Measurements from ENCODE around the gene MCM5.

The MCM5 gene

DNA sequence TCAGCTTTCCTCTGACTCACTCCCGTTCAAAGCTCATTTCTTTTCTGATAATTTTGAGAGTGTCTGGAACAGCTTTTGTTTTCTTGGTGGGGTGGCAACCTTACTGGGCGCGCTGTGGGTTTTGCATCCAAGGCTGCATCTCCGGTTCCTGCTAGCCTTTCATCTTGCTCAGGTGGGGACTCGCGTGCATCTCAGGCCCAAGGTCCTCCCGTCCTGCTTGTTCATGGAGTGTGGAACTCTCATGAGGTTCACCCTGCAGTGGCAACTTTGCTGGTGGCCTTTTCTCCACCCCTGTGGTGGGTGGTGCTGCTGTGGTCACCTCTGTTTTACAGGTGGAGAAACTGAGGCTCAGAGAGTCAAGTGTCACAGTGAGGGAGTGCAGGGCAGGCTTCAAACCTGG lies 25.6 kb downstream of the MCM5 start:
- Histone ChIP-seq H3K27me3 (ENCODE audit: control insufficient read depth, insufficient read depth, low read length) (no peaks in the 10 kb centered on the region), H3K4me2 (ENCODE audit: low read length) (no peak overlapping the region), H3K9ac (no peak overlapping the region), H2AFZ (no peak overlapping the region), H3K4me3 (ENCODE audit: low read depth, low read length) (no peak overlapping the region), H3K36me3 (ENCODE audit: control insufficient read depth, insufficient read depth, low read length) (no peaks in the 10 kb centered on the region), H3K27ac (no peak overlapping the region), H3K4me1 (no peaks in the 10 kb centered on the region), H3K79me2 (no peaks in the 10 kb centered on the region), H3K9me3 (ENCODE audit: control insufficient read depth, low read length) (no peaks in the 10 kb centered on the region)
- TF ChIP-seq, protein P1, sequence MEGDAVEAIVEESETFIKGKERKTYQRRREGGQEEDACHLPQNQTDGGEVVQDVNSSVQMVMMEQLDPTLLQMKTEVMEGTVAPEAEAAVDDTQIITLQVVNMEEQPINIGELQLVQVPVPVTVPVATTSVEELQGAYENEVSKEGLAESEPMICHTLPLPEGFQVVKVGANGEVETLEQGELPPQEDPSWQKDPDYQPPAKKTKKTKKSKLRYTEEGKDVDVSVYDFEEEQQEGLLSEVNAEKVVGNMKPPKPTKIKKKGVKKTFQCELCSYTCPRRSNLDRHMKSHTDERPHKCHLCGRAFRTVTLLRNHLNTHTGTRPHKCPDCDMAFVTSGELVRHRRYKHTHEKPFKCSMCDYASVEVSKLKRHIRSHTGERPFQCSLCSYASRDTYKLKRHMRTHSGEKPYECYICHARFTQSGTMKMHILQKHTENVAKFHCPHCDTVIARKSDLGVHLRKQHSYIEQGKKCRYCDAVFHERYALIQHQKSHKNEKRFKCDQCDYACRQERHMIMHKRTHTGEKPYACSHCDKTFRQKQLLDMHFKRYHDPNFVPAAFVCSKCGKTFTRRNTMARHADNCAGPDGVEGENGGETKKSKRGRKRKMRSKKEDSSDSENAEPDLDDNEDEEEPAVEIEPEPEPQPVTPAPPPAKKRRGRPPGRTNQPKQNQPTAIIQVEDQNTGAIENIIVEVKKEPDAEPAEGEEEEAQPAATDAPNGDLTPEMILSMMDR (IDR thresholded peaks at IDR 0.05) = no peak

DNA sequence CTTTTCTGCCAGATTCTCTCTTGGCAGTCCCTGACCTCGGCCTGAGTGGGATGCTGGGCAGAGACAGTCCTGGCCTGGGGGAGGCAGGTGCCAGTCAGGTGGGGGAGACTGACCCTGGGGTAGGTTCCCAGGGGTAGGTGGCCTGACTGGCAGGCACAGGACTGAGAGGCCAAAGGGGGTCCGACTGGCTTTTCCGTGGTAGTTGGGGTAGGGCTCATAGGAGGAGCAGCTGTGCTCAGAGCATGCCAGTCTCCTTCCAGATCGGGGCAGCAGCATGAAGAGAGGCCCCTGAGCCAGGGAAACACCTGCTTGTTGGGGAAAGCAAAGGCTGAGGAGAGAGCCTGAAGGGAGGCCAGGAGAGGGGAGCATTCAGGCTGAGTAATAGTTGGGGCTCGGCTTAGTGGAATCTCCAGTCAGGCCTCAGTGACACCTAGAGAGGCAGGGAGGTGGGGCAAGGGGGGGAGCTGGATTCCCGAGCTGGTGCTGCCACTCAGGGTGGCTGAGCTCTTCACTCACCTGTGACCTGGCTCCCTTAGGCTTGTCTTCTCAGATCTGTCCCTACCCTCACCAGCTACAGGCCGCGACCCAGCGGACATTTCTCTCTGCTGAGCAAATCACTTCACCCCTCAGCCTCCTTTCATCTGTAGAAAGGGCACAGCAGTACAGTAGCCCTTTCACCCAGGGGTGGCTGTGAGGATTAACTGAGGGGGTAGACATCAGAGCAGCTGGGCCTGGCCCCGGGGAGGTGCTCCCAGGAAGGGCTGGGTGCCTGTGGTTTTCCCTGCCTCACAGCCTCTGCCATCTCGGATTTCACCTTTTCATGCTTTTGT lies 26.2 kb downstream of the MCM5 start:
- no peaks in the 10 kb centered on the region for H3K36me3 ChIP-seq (ENCODE audit: control insufficient read depth, insufficient read depth, low read length)
- H3K4me1 ChIP-seq = no peaks in the 10 kb centered on the region
- H2AFZ ChIP-seq = peak overlapping the region; percentile 78
- no peaks in the 10 kb centered on the region for H3K9me3 ChIP-seq (ENCODE audit: control insufficient read depth, low read length)
- H3K79me2 ChIP-seq = no peaks in the 10 kb centered on the region
- no peak overlapping the region for H3K9ac ChIP-seq
- H3K4me3 ChIP-seq (ENCODE audit: low read depth, low read length) = no peak overlapping the region
- H3K27ac ChIP-seq = peak overlapping the region; percentile 71
- H3K4me2 ChIP-seq (ENCODE audit: low read length) = no peak overlapping the region
- H3K27me3 ChIP-seq (ENCODE audit: control insufficient read depth, insufficient read depth, low read length) = no peaks in the 10 kb centered on the region
- TF ChIP-seq, protein P1 (IDR thresholded peaks at IDR 0.05) = no peak

DNA sequence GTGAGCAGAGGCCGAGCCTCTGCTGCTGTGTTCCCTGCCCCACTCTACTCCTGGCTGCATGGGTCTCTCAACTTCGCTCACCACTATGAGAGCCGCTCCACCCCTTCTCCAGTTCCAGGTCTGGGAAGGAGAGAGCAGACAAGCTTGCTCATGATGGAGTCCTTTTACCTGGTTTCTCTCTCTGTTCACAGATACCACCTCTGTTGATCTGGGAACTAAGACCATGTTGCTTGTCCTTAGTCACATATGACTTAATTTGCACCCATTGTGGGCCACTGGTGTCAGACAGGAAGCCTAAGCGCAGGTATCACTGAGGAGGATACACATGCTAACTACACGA lies 26.8 kb downstream of the MCM5 start:
- H3K9ac ChIP-seq = no peak overlapping the region
- H3K4me1 ChIP-seq = no peaks in the 10 kb centered on the region
- no peaks in the 10 kb centered on the region for H3K36me3 ChIP-seq (ENCODE audit: control insufficient read depth, insufficient read depth, low read length)
- no peaks in the 10 kb centered on the region for H3K27me3 ChIP-seq (ENCODE audit: control insufficient read depth, insufficient read depth, low read length)
- H3K79me2 ChIP-seq = no peaks in the 10 kb centered on the region
- H3K4me2 ChIP-seq (ENCODE audit: low read length) = no peak overlapping the region
- H3K27ac ChIP-seq = peak overlapping the region; percentile 71
- peak overlapping the region; percentile 78 for H2AFZ ChIP-seq
- H3K4me3 ChIP-seq (ENCODE audit: low read depth, low read length) = no peak overlapping the region
- H3K9me3 ChIP-seq (ENCODE audit: control insufficient read depth, low read length) = no peaks in the 10 kb centered on the region
- TF ChIP-seq, protein P1 (IDR thresholded peaks at IDR 0.05) = no peak

DNA sequence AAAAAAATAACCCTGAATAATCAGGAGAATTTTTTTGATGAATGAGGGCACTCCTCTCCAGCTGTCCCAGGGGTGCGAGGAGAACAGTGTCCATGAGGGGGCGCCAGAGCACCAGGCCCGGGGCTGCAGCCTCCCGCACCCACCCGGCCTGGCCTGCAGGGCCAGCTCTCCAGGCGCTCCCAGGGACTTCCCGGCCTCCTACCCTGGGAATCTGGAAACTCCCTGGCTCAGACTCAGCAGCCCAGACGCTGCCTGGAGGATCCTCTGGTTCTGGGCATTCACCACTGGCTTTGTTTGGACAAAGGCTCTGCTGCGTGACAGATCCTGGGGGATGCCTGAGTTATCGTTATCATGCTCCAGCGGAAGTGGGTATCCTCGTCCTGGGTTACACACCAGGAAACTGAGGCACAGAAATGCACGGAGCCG lies 31.0 kb downstream of the MCM5 start:
- no peaks in the 10 kb centered on the region for H3K9me3 ChIP-seq (ENCODE audit: control insufficient read depth, low read length)
- no peak overlapping the region for H2AFZ ChIP-seq
- H3K9ac ChIP-seq = no peak overlapping the region
- no peaks in the 10 kb centered on the region for H3K27me3 ChIP-seq (ENCODE audit: control insufficient read depth, insufficient read depth, low read length)
- no peak overlapping the region for H3K4me2 ChIP-seq (ENCODE audit: low read length)
- H3K79me2 ChIP-seq = no peaks in the 10 kb centered on the region
- no peaks in the 10 kb centered on the region for H3K4me1 ChIP-seq
- TF ChIP-seq, protein P1 (IDR thresholded peaks at IDR 0.05) = peak; percentile 79
- peak overlapping the region; percentile 24 for H3K27ac ChIP-seq
- H3K4me3 ChIP-seq (ENCODE audit: low read depth, low read length) = no peak overlapping the region
- no peaks in the 10 kb centered on the region for H3K36me3 ChIP-seq (ENCODE audit: control insufficient read depth, insufficient read depth, low read length)

All from parathyroid adenoma (tissue), 2 donors.